ENCODE results near the gene FSD1. TPM values are rescaled to one million over a fixed set of nuclear protein-coding genes. Genes with fewer than 3 reads are reported as not detected.
"Not testable (repeated sequence)": the region's sequence is repeated elsewhere in the genome, so short reads cannot be mapped to it uniquely, and the experiment has no call there.

FSD1 gene
- total RNA-seq, 4 donors from 2014 or later = 0.67 TPM; not detected in 3

- H3K27ac ChIP-seq = no peak overlapping the region
- H3K36me3 ChIP-seq = no peaks in the 10 kb centered on the region
- H3K27me3 ChIP-seq = peaks cover 90% of the 10 kb centered on the region
- no peaks in the 10 kb centered on the region for H3K9me3 ChIP-seq
- 58 to 60% methylated on average over 2 to 4 of the region's 6 CpGs for WGBS, 2 donors (ENCODE audit: low coverage in 1 of 2)
- no peak for ATAC-seq
- TF ChIP-seq POLR2A (IDR thresholded peaks at IDR 0.05) (no peak), CTCF (IDR thresholded peaks at IDR 0.05) (no peak), EP300 (IDR thresholded peaks at IDR 0.05) (no peak), POLR2AphosphoS5 (IDR thresholded peaks at IDR 0.05) (no peak)
- H3K4me3 ChIP-seq = no peak overlapping the region
- H3K4me1 ChIP-seq = peaks cover 0 to 3% (median 0%) of the 10 kb centered on the region in 3 donors
Measured at GRCh38 chr19:4284974-4285373, 19.4 kb upstream of the FSD1 start.

GRCh38 chr19:4286141-4286540 is 18.3 kb upstream of the FSD1 start:
- H3K4me1 ChIP-seq, ATAC-seq, H3K36me3 ChIP-seq, H3K4me3 ChIP-seq, H3K27ac ChIP-seq, H3K9me3 ChIP-seq: not testable (repeated sequence)
- 63% methylated on average over 4 of the region's 4 CpGs; no CpG with 5 or more reads in 1 of the 2 donors for WGBS, 2 donors (ENCODE audit: low coverage in 1 of 2)
- peaks cover 90% of the 10 kb centered on the region for H3K27me3 ChIP-seq

GRCh38 chr19:4288091-4288777 is 16.2 kb upstream of the FSD1 start:
- no peak overlapping the region for H3K4me3 ChIP-seq
- H3K27ac ChIP-seq = no peak overlapping the region
- 58 to 78% methylated on average over 2 to 10 of the region's 16 CpGs for WGBS, 2 donors (ENCODE audit: low coverage in 1 of 2)
- H3K9me3 ChIP-seq = no peaks in the 10 kb centered on the region
- ATAC-seq = no peak
- no peaks in the 10 kb centered on the region for H3K4me1 ChIP-seq
- TF ChIP-seq POLR2AphosphoS5 (IDR thresholded peaks at IDR 0.05) (no peak), EP300 (IDR thresholded peaks at IDR 0.05) (no peak), POLR2A (IDR thresholded peaks at IDR 0.05) (no peak), CTCF (IDR thresholded peaks at IDR 0.05) (no peak)
- H3K36me3 ChIP-seq = no peaks in the 10 kb centered on the region
- H3K27me3 ChIP-seq = peaks cover 88% of the 10 kb centered on the region

- TF ChIP-seq EP300 (IDR thresholded peaks at IDR 0.05) (no peak), POLR2AphosphoS5 (IDR thresholded peaks at IDR 0.05) (no peak), CTCF (IDR thresholded peaks at IDR 0.05) (no peak), POLR2A (IDR thresholded peaks at IDR 0.05) (no peak)
- no peak for ATAC-seq
- H3K36me3 ChIP-seq = no peaks in the 10 kb centered on the region
- H3K27ac ChIP-seq = no peak overlapping the region
- no peak overlapping the region for H3K4me3 ChIP-seq
- no peaks in the 10 kb centered on the region for H3K4me1 ChIP-seq
- H3K27me3 ChIP-seq = peaks cover 77% of the 10 kb centered on the region
- no peaks in the 10 kb centered on the region for H3K9me3 ChIP-seq
- WGBS, 2 donors (ENCODE audit: low coverage in 1 of 2) = 59% methylated on average over 7 of the region's 8 CpGs; no CpG with 5 or more reads in 1 of the 2 donors
Measured at GRCh38 chr19:4291184-4291732, 13.1 kb upstream of the FSD1 start.

- 53 to 80% methylated on average over 2 to 3 of the region's 15 CpGs for WGBS, 2 donors (ENCODE audit: low coverage in 1 of 2)
- Histone ChIP-seq H3K9me3 (no peaks in the 10 kb centered on the region), H3K27me3 (peaks cover 75% of the 10 kb centered on the region), H3K36me3 (no peaks in the 10 kb centered on the region), H3K27ac (no peak overlapping the region), H3K4me3 (no peak overlapping the region), H3K4me1 (no peaks in the 10 kb centered on the region)
- TF ChIP-seq EP300 (IDR thresholded peaks at IDR 0.05) (no peak), POLR2AphosphoS5 (IDR thresholded peaks at IDR 0.05) (no peak), CTCF (IDR thresholded peaks at IDR 0.05) (no peak), POLR2A (IDR thresholded peaks at IDR 0.05) (no peak)
- no peak for ATAC-seq
Measured at GRCh38 chr19:4292515-4292914, 11.9 kb upstream of the FSD1 start.
